GM18951 (cell line): ENCODE measurements around the gene TBKBP1.

Experiments used
- POLR2A ChIP-seq: IDR thresholded peaks from 4 replicates; pipeline ENCODE4 v1.6.1; 2011; ENCODE audit warnings: mild to moderate bottlenecking; ENCODE audit not compliant: insufficient read length, insufficient read depth; ENCODE audit errors: extremely low read depth
- in situ Hi-C: fragments of 300-500 bp; cut with MboI; formaldehyde crosslinking; loops from one replicate; pipeline ENCODE4 v1.12.0; 2022; ENCODE audit warnings: low sequenced_read_pairs, mixed read lengths, inconsistent platforms; ENCODE audit not compliant: unreplicated experiment

Gene TBKBP1

GRCh38 chr17:47686276-47686635, 7.7 kb upstream of the TBKBP1 start:
- in situ Hi-C loops, result no loop called here
- TF ChIP-seq POLR2A, result no peak

GRCh38 chr17:47686664-47687327, 7.2 kb upstream of the TBKBP1 start:
- in situ Hi-C loops, result no loop called here
- TF ChIP-seq POLR2A, result no peak

- in situ Hi-C loops, result no loop called here
- no peak for TF ChIP-seq POLR2A
These were observed 6.7 kb upstream of the TBKBP1 start for GRCh38 chr17:47687328-47687690.

GRCh38 chr17:47687748-47688147, 6.2 kb upstream of the TBKBP1 start:
- no peak for TF ChIP-seq POLR2A
- in situ Hi-C loops, result no loop called here

- in situ Hi-C loops, result no loop called here
These were observed 3.8 kb upstream of the TBKBP1 start for GRCh38 chr17:47690121-47690520.

GRCh38 chr17:47692137-47692894, 1.6 kb upstream of the TBKBP1 start:
- no peak for TF ChIP-seq POLR2A
- in situ Hi-C loops, result no loop called here

More at GRCh38 chr17:47690121-47690520, 3.8 kb upstream of the TBKBP1 start:
- TF ChIP-seq POLR2A, result no peak

GRCh38 chr17:47692895-47693730, 848 bp upstream of the TBKBP1 start:
- in situ Hi-C loops, result no loop called here
- TF ChIP-seq POLR2A, result no peak

GRCh38 chr17:47694581-47695428, 844 bp downstream of the TBKBP1 start:
- TF ChIP-seq POLR2A, result peak; percentile 23
- in situ Hi-C loops, result no loop called here

GRCh38 chr17:47695429-47696376, 1.7 kb downstream of the TBKBP1 start:
- in situ Hi-C loops, result no loop called here
- no peak for TF ChIP-seq POLR2A

GRCh38 chr17:47696717-47697642, 3.0 kb downstream of the TBKBP1 start:
- no peak for TF ChIP-seq POLR2A
- in situ Hi-C loops, result no loop called here
